Endodermal cell (in vitro differentiated cells): ENCODE results near the gene MRPL14. TPM values are rescaled to one million over a fixed set of nuclear protein-coding genes. Genes with fewer than 3 reads are reported as not detected.
A peak's percentile ranks its signal among the peaks of the same experiment; 100 is the strongest.

Experiments
- DNase-seq: peaks from one replicate; pipeline ENCODE4 v3.0.0-alpha.2; 2017
- H3K27ac ChIP-seq: 2 replicates; pipeline ENCODE4 v1.5.1; 2013; ENCODE audit warnings: mild to moderate bottlenecking, low read depth, low read length, moderate library complexity
- H3K27me3 ChIP-seq: 2 replicates; pipeline ENCODE4 v1.6.1; 2013; ENCODE audit warnings: mild to moderate bottlenecking, low read length, moderate library complexity; ENCODE audit not compliant: insufficient read depth, control insufficient read depth, poor library complexity, severe bottlenecking
- H3K36me3 ChIP-seq: 2 replicates; pipeline ENCODE4 v1.7.0; 2013; ENCODE audit warnings: mild to moderate bottlenecking, low read length, moderate library complexity; ENCODE audit not compliant: control insufficient read depth, insufficient read depth
- H3K4me1 ChIP-seq: one replicate; pipeline ENCODE4 v1.7.0; 2013; ENCODE audit warnings: low read length; ENCODE audit not compliant: control insufficient read depth, insufficient read depth
- H3K4me3 ChIP-seq: 2 replicates; pipeline ENCODE4 v1.5.1; 2013; ENCODE audit warnings: mild to moderate bottlenecking, low read length, moderate library complexity
- H3K9ac ChIP-seq: 2 replicates; pipeline ENCODE4 v1.6.1; 2013; ENCODE audit warnings: mild to moderate bottlenecking, low read length, moderate library complexity; ENCODE audit not compliant: poor library complexity, severe bottlenecking; ENCODE audit errors: extremely low read depth
- H3K9me3 ChIP-seq: 2 replicates; pipeline ENCODE4 v1.6.1; 2013; ENCODE audit warnings: mild to moderate bottlenecking, low read length, moderate library complexity; ENCODE audit not compliant: control insufficient read depth
- H3K27ac Mint-ChIP-seq: 2 replicates; pipeline ENCODE4 v1.8.0; 2020; ENCODE audit warnings: mixed read lengths
- H3K27me3 Mint-ChIP-seq: 2 replicates; pipeline ENCODE4 v1.8.0; 2021; ENCODE audit warnings: mild to moderate bottlenecking, mixed read lengths; ENCODE audit not compliant: insufficient read depth
- H3K36me3 Mint-ChIP-seq: 2 replicates; pipeline ENCODE4 v1.8.0; 2020; ENCODE audit warnings: low read depth, mixed read lengths
- H3K4me1 Mint-ChIP-seq: 2 replicates; pipeline ENCODE4 v1.8.0; 2020; ENCODE audit warnings: mixed read lengths
- H3K4me3 Mint-ChIP-seq: 2 replicates; pipeline ENCODE4 v1.8.0; 2020; ENCODE audit warnings: mild to moderate bottlenecking, moderate library complexity, mixed read lengths
- H3K9me3 Mint-ChIP-seq: 2 replicates; pipeline ENCODE4 v1.8.0; 2020; ENCODE audit warnings: mild to moderate bottlenecking, mixed read lengths
- CTCF ChIP-seq: fragments of 200-600 bp; sonication (generic); conservative IDR thresholded peaks from 2 replicates; pipeline ENCODE4 v1.5.0; 2021; ENCODE audit warnings: antibody characterized with exemption, mild to moderate bottlenecking
- WGBS, 2 experiments: methylation state at CpG; one replicate each; pipeline versions ENCODE4 v1.1.5 to v1.1.7; 2013; ENCODE audit warnings: missing lambda C conversion rate in 2 of 2, mixed read lengths in 1 of 2; ENCODE audit not compliant: insufficient coverage in 1 of 2, insufficient read length in 1 of 2; 5-methylcytosine and 5-hydroxymethylcytosine counted together
- total RNA-seq, 2 donors: library from RNA; stranded (reverse); fragmentation: NEBNext Ultra II Directional in 1 of 2; extraction: Animal tissue kit (Norgen Biotek cat#: 25700) in 1 of 2; gene quantifications; 2 replicates in 1 of 2; 3 replicates in 1 of 2; pipeline ENCODE4 v1.2.1, GENCODE V29; 2021

MRPL14 gene
- total RNA-seq, 2 donors from 2014 or later: 66.5 to 69.6 TPM

DNA sequence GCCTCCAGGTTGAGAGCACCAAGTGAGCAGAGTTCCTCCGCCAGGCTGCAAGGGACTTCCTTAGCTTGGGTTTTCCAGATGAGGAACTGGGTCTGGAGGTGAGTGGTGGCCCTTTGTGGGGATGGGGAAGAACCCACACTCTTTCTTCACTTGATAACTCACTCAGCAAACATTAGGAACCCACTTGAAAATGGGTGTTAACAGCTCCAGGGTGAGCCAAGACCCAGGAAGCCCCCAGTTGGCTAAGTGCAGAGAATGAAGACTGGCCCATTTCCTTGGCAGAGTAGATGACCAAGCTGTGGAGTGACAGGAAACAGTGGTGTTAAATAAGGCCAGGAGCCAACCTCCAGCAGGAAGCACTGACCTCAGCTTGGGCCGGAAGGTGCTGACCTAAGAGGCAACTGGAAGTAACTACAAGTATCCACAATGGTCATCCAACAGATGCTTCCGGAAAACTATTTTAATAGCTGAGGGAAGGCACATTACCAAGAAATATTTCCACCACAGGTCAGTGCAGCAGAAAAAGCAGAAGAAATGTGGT lies 22.7 kb downstream of the MRPL14 start:
- peaks cover 56% of the 10 kb centered on the region for H3K36me3 ChIP-seq

DNA sequence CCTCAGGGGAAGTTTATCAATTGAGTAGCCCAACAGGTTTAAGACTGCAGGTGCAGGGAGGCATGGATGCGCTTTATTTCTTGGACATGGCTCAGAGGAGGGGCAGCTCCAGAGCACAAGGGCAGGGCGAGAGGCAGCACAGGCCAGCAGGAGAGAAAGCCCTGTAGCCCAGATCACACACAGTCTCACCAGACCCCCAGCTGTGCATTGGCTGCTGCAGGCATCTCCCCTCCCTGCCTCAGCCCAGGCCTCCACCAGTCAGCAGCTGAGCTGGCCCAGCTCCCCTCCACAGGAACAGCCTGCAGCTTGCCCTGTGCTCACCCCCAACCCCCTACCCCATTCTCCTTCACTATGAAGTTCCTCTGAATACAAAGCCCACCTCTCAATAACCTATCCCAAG lies 24.7 kb downstream of the MRPL14 start:
- no peak overlapping the region for H3K4me3 ChIP-seq
- Mint-ChIP-seq H3K4me3 (no peak overlapping the region), H3K4me1 (no peaks in the 10 kb centered on the region), H3K9me3 (no peaks in the 10 kb centered on the region), H3K27ac (peak overlapping the region; percentile 22), H3K27me3 (no peaks in the 10 kb centered on the region), H3K36me3 (peaks cover 47% of the 10 kb centered on the region)
- H3K9ac ChIP-seq: no peak overlapping the region
- peaks cover 47% of the 10 kb centered on the region for H3K36me3 ChIP-seq
- DNase-seq: peak; percentile 71
- no peaks in the 10 kb centered on the region for H3K27me3 ChIP-seq
- H3K27ac ChIP-seq: no peak overlapping the region
- H3K4me1 ChIP-seq: no peaks in the 10 kb centered on the region
- WGBS, 2 experiments: 92 to 93% methylated on average over 2 of the region's 2 CpGs
- TF ChIP-seq CTCF: no peak
- no peaks in the 10 kb centered on the region for H3K9me3 ChIP-seq

More for the DNA sequence above, 22.7 kb downstream of the MRPL14 start:
- no peak for DNase-seq
- Histone ChIP-seq H3K27ac (no peak overlapping the region), H3K4me1 (no peaks in the 10 kb centered on the region), H3K9me3 (no peaks in the 10 kb centered on the region), H3K27me3 (no peaks in the 10 kb centered on the region), H3K9ac (no peak overlapping the region), H3K4me3 (no peak overlapping the region)
- no peak overlapping the region for H3K4me3 Mint-ChIP-seq
- H3K36me3 Mint-ChIP-seq: peaks cover 61% of the 10 kb centered on the region
- H3K9me3 Mint-ChIP-seq: no peaks in the 10 kb centered on the region
- TF ChIP-seq CTCF: no peak
- peak overlapping the region; percentile 4 for H3K27ac Mint-ChIP-seq
- no peaks in the 10 kb centered on the region for H3K27me3 Mint-ChIP-seq
- H3K4me1 Mint-ChIP-seq: no peaks in the 10 kb centered on the region
- 100% methylated on average over 2 to 3 of the region's 3 CpGs for WGBS, 2 experiments

- no peak overlapping the region for H3K4me3 Mint-ChIP-seq
- H3K36me3 ChIP-seq: peaks cover 43% of the 10 kb centered on the region
- no peaks in the 10 kb centered on the region for H3K4me1 ChIP-seq
- H3K9ac ChIP-seq: no peak overlapping the region
- no peaks in the 10 kb centered on the region for H3K27me3 ChIP-seq
- no peak for DNase-seq
- H3K27me3 Mint-ChIP-seq: no peaks in the 10 kb centered on the region
- H3K4me3 ChIP-seq: no peak overlapping the region
- no peak for TF ChIP-seq CTCF
- H3K36me3 Mint-ChIP-seq: peaks cover 43% of the 10 kb centered on the region
- no peaks in the 10 kb centered on the region for H3K9me3 ChIP-seq
- H3K27ac Mint-ChIP-seq: peak overlapping the region; percentile 53
- H3K27ac ChIP-seq: no peak overlapping the region
- no peaks in the 10 kb centered on the region for H3K9me3 Mint-ChIP-seq
- 93 to 96% methylated on average over 3 to 4 of the region's 4 CpGs for WGBS, 2 experiments
- no peaks in the 10 kb centered on the region for H3K4me1 Mint-ChIP-seq
Observed at GRCh38 chr6:44101832-44102231, 25.4 kb downstream of the MRPL14 start.
